PC-3 (cell line): ENCODE data around the gene SH2B3. TPM values are rescaled to one million over a fixed set of nuclear protein-coding genes. Genes with fewer than 3 reads are reported as not detected.
A peak's percentile ranks its signal among the peaks of the same experiment; 100 is the strongest.

ENCODE experiments used
- ATAC-seq: fragments of 200-7000 bp; cut with Tn5 transposase; 2 replicates; pipeline ENCODE4 v1.9.1; 2020; ENCODE audit warnings: mild to moderate bottlenecking, moderate library complexity
- BruUV-seq: library from RNA; stranded (reverse); fragments of 400-500 nt; replicated peaks from 2 replicates; lab custom pipeline; 2021; lab: Mats Ljungman, UMichigan
- CTCF ChIA-PET: fragments of 300-600 bp; sonication (Branson Sonifier 250); formaldehyde crosslinking; loops from one replicate; lab custom pipeline; 2022; ENCODE audit warnings: antibody characterized with exemption; lab: Charles Lee
- POLR2A ChIA-PET: fragments of 300-600 bp; sonication (Branson Sonifier 250); formaldehyde crosslinking; loops from one replicate; lab custom pipeline; 2022; ENCODE audit warnings: antibody characterized with exemption; ENCODE audit not compliant: unreplicated experiment; lab: Charles Lee
- DNase-seq: peaks from one replicate; pipeline ENCODE4 v3.0.0-alpha.2; 2015
- H2AFZ ChIP-seq: fragments of 300-600 bp; sonication (generic); 2 replicates; pipeline ENCODE4 v1.6.0; 2016; ENCODE audit warnings: antibody characterized with exemption, low read length
- H3F3A ChIP-seq: fragments of 300-600 bp; sonication (generic); one replicate; pipeline ENCODE4 v1.6.0; 2017; ENCODE audit warnings: antibody characterized with exemption, low read length, control low read depth, mild to moderate bottlenecking; ENCODE audit not compliant: unreplicated experiment
- H3K27ac ChIP-seq: fragments of 300-600 bp; sonication (generic); 2 replicates; pipeline ENCODE4 v1.5.1; 2016; ENCODE audit warnings: mild to moderate bottlenecking, low read length
- H3K27me3 ChIP-seq: fragments of 300-600 bp; sonication (generic); 2 replicates; pipeline ENCODE4 v1.6.1; 2016; ENCODE audit warnings: low read length, mixed read lengths
- H3K36me3 ChIP-seq: fragments of 300-600 bp; sonication (generic); 2 replicates; pipeline ENCODE4 v1.6.1; 2016; ENCODE audit warnings: low read depth, mixed run types, low read length, mixed read lengths
- H3K4me1 ChIP-seq: fragments of 300-600 bp; sonication (generic); 2 replicates; pipeline ENCODE4 v1.5.1; 2016; ENCODE audit warnings: low read length; ENCODE audit not compliant: insufficient read depth
- H3K4me2 ChIP-seq: fragments of 300-600 bp; sonication (generic); 2 replicates; pipeline ENCODE4 v1.6.0; 2016; ENCODE audit warnings: low read length
- H3K4me3 ChIP-seq: fragments of 300-600 bp; sonication (generic); 2 replicates; pipeline ENCODE4 v1.5.1; 2016; ENCODE audit warnings: mild to moderate bottlenecking, low read length, mixed read lengths
- H3K79me2 ChIP-seq: fragments of 300-600 bp; sonication (generic); 2 replicates; pipeline ENCODE4 v1.6.1; 2017; ENCODE audit warnings: low read length, mixed read lengths
- H3K9ac ChIP-seq: fragments of 300-600 bp; sonication (generic); 2 replicates; pipeline ENCODE4 v1.6.0; 2016; ENCODE audit warnings: mild to moderate bottlenecking, low read length
- H3K9me2 ChIP-seq: fragments of 300-600 bp; sonication (generic); replicated peaks from 2 replicates; pipeline ENCODE4 v1.6.1; 2016; ENCODE audit warnings: mixed run types, low read length, mixed read lengths
- H3K9me3 ChIP-seq: fragments of 300-600 bp; sonication (generic); 2 replicates; pipeline ENCODE4 v1.6.1; 2016; ENCODE audit warnings: low read length, mixed read lengths
- H4K20me1 ChIP-seq: fragments of 300-600 bp; sonication (generic); 2 replicates; pipeline ENCODE4 v1.6.1; 2016; ENCODE audit warnings: low read length, mixed read lengths
- CTCF ChIP-seq: fragments of 300-600 bp; sonication (generic); conservative IDR thresholded peaks from 2 replicates; pipeline ENCODE4 v1.5.1; 2017; ENCODE audit warnings: antibody characterized with exemption, low read depth, mild to moderate bottlenecking, low read length
- EZH2 ChIP-seq: fragments of 300-600 bp; sonication (generic); IDR thresholded peaks from one replicate; pipeline ENCODE4 v1.6.1; 2017; ENCODE audit warnings: antibody characterized with exemption, mild to moderate bottlenecking, low read length; ENCODE audit not compliant: unreplicated experiment
- EZH2phosphoT487 ChIP-seq: fragments of 300-600 bp; sonication (generic); IDR thresholded peaks from 2 replicates; pipeline ENCODE4 v1.6.1; 2018; ENCODE audit warnings: mild to moderate bottlenecking, antibody characterized with exemption, low read length, borderline replicate concordance
- intact Hi-C: fragments of 100-400 bp; cut with micrococcal nuclease; formaldehyde crosslinking; loops from 2 replicates; pipeline ENCODE4 v1.9.0; 2023
- total RNA-seq: library from RNA; depleted of rRNA; stranded (reverse); fragments of >200 nt; gene quantifications from 2 replicates; pipeline ENCODE4 v1.2.3, GENCODE V29; 2014

Gene SH2B3
- total RNA-seq, 1 experiment from 2014 or later, result 12.9 TPM

GRCh38 chr12:111390910-111391309 is 14.8 kb upstream of the SH2B3 start:
- H3K4me1 ChIP-seq, result peaks cover 9% of the 10 kb centered on the region; the same call in 1 of the 2 replicates
- no peaks in the 10 kb centered on the region for H3K79me2 ChIP-seq
- H2AFZ ChIP-seq, result no peak overlapping the region
- H3K27me3 ChIP-seq, result no peaks in the 10 kb centered on the region
- H3K9me2 ChIP-seq, result no peaks in the 10 kb centered on the region
- no peaks in the 10 kb centered on the region for H3K36me3 ChIP-seq
- no peaks in the 10 kb centered on the region for H4K20me1 ChIP-seq
- intact Hi-C loops, result loop anchor here (10.0 kb wide), 1 partner anchor 284 kb away; no protein-coding TSS in a partner anchor
- no peak overlapping the region for H3K4me3 ChIP-seq
- no peak for DNase-seq
- no peak overlapping the region for H3K9ac ChIP-seq
- BruUV-seq, result no TSS peak
- TF ChIP-seq EZH2phosphoT487 (no peak), EZH2 (no peak), CTCF (no peak)
- H3K27ac ChIP-seq, result no peak overlapping the region
- H3K4me2 ChIP-seq, result no peak overlapping the region
- ATAC-seq, result no peak
- CTCF ChIA-PET, result no interaction called here
- no peaks in the 10 kb centered on the region for H3K9me3 ChIP-seq
- POLR2A ChIA-PET, result no interaction called here
- no peaks in the 10 kb centered on the region for H3F3A ChIP-seq

- H3K27ac ChIP-seq, result no peak overlapping the region
- CTCF ChIA-PET, result interaction anchor here (0.6 kb wide), 1 partner anchor 11 kb away, joined by 3 read pairs; no protein-coding TSS in a partner anchor
- H2AFZ ChIP-seq, result no peak overlapping the region
- TF ChIP-seq EZH2phosphoT487 (no peak), EZH2 (no peak), CTCF (no peak)
- no peak overlapping the region for H3K4me2 ChIP-seq
- no peak overlapping the region for H3K4me3 ChIP-seq
- DNase-seq (peak; percentile 34), ATAC-seq (no peak)
- no peaks in the 10 kb centered on the region for H3K27me3 ChIP-seq
- H3K9ac ChIP-seq, result no peak overlapping the region
- H3K79me2 ChIP-seq, result no peaks in the 10 kb centered on the region
- no peaks in the 10 kb centered on the region for H4K20me1 ChIP-seq
- intact Hi-C loops, result loop anchor here (10.0 kb wide), 1 partner anchor 281 kb away; no protein-coding TSS in a partner anchor
- H3K9me2 ChIP-seq, result no peaks in the 10 kb centered on the region
- H3K4me1 ChIP-seq, result peaks cover 26% of the 10 kb centered on the region
- BruUV-seq, result no TSS peak
- H3K9me3 ChIP-seq, result no peaks in the 10 kb centered on the region
- H3K36me3 ChIP-seq, result no peaks in the 10 kb centered on the region
- POLR2A ChIA-PET, result no interaction called here
- H3F3A ChIP-seq, result no peaks in the 10 kb centered on the region
These were observed 11.9 kb upstream of the SH2B3 start for GRCh38 chr12:111393700-111394300.

- no peak for DNase-seq
- H3K4me3 ChIP-seq, result no peak overlapping the region
- intact Hi-C loops, result loop anchor here (10.0 kb wide), 1 partner anchor 280 kb away; no protein-coding TSS in a partner anchor
- ATAC-seq, result no peak
- ChIA-PET POLR2A (no interaction called here), CTCF (interaction anchor here (0.6 kb wide), 1 partner anchor 11 kb away, joined by 3 read pairs; no protein-coding TSS in a partner anchor)
- H3K9me3 ChIP-seq, result no peaks in the 10 kb centered on the region
- no peak overlapping the region for H3K9ac ChIP-seq
- H3K9me2 ChIP-seq, result no peaks in the 10 kb centered on the region
- no peak overlapping the region for H2AFZ ChIP-seq
- H3K27ac ChIP-seq, result no peak overlapping the region
- H3K79me2 ChIP-seq, result no peaks in the 10 kb centered on the region
- no peaks in the 10 kb centered on the region for H3K36me3 ChIP-seq
- peaks cover 28% of the 10 kb centered on the region for H3K4me1 ChIP-seq
- H4K20me1 ChIP-seq, result no peaks in the 10 kb centered on the region
- no peaks in the 10 kb centered on the region for H3K27me3 ChIP-seq
- H3F3A ChIP-seq, result no peaks in the 10 kb centered on the region
- no peak for TF ChIP-seq EZH2phosphoT487
- TF ChIP-seq CTCF, result no peak
- no peak for TF ChIP-seq EZH2
- H3K4me2 ChIP-seq, result no peak overlapping the region
- no TSS peak for BruUV-seq
These were observed 11.2 kb upstream of the SH2B3 start for GRCh38 chr12:111394480-111394879.
